HUES6 (cell line): ENCODE results near the gene MCRS1.
A peak's percentile ranks its signal among the peaks of the same experiment; 100 is the strongest.

Experiments used
- H3K27ac ChIP-seq: 2 replicates; pipeline ENCODE4 v1.7.0; 2013; ENCODE audit warnings: low read depth, mild to moderate bottlenecking, low read length, inconsistent platforms
- H3K27me3 ChIP-seq: 2 replicates; pipeline ENCODE4 v1.6.1; 2013; ENCODE audit warnings: low read length; ENCODE audit not compliant: control insufficient read depth, insufficient read depth
- H3K36me3 ChIP-seq: 2 replicates; pipeline ENCODE4 v1.6.1; 2013; ENCODE audit warnings: low read length; ENCODE audit not compliant: control insufficient read depth, insufficient read depth
- H3K4me1 ChIP-seq: 2 replicates; pipeline ENCODE4 v1.6.1; 2013; ENCODE audit warnings: low read length; ENCODE audit not compliant: control insufficient read depth, insufficient read depth
- H3K4me3 ChIP-seq: 2 replicates; pipeline ENCODE4 v1.5.1; 2013; ENCODE audit warnings: low read depth, low read length
- H3K9ac ChIP-seq: one replicate; pipeline ENCODE4 v1.6.1; 2013; ENCODE audit warnings: mild to moderate bottlenecking, low read length
- H3K9me3 ChIP-seq: 2 replicates; pipeline ENCODE4 v1.6.1; 2013; ENCODE audit warnings: low read depth, low read length; ENCODE audit not compliant: control insufficient read depth, insufficient read depth

The MCRS1 gene

GRCh38 chr12:49553512-49554088 is 14.3 kb downstream of the MCRS1 start:
- peaks cover 24% of the 10 kb centered on the region for H3K36me3 ChIP-seq
- no peak overlapping the region for H3K9ac ChIP-seq
- H3K4me3 ChIP-seq: no peak overlapping the region
- peaks cover 9% of the 10 kb centered on the region for H3K4me1 ChIP-seq
- H3K27me3 ChIP-seq: peaks cover 42% of the 10 kb centered on the region
- no peaks in the 10 kb centered on the region for H3K9me3 ChIP-seq
- no peak overlapping the region for H3K27ac ChIP-seq

- Histone ChIP-seq H3K36me3 (peaks cover 19% of the 10 kb centered on the region), H3K27ac (no peak overlapping the region), H3K4me3 (no peak overlapping the region), H3K4me1 (peaks cover 9% of the 10 kb centered on the region), H3K9ac (no peak overlapping the region), H3K27me3 (peaks cover 49% of the 10 kb centered on the region), H3K9me3 (no peaks in the 10 kb centered on the region)
These were observed 15.0 kb downstream of the MCRS1 start for GRCh38 chr12:49552899-49553298.

- no peaks in the 10 kb centered on the region for H3K9me3 ChIP-seq
- no peak overlapping the region for H3K9ac ChIP-seq
- no peak overlapping the region for H3K4me3 ChIP-seq
- peaks cover 54% of the 10 kb centered on the region for H3K27me3 ChIP-seq
- no peak overlapping the region for H3K27ac ChIP-seq
- H3K4me1 ChIP-seq: peaks cover 9% of the 10 kb centered on the region
- H3K36me3 ChIP-seq: peaks cover 16% of the 10 kb centered on the region
These were observed 15.5 kb downstream of the MCRS1 start for GRCh38 chr12:49552425-49552824.

GRCh38 chr12:49552014-49552413 is 15.9 kb downstream of the MCRS1 start:
- Histone ChIP-seq H3K36me3 (peaks cover 12% of the 10 kb centered on the region), H3K27me3 (peaks cover 58% of the 10 kb centered on the region), H3K9me3 (no peaks in the 10 kb centered on the region)

GRCh38 chr12:49550693-49551252 is 17.2 kb downstream of the MCRS1 start:
- Histone ChIP-seq H3K9me3 (no peaks in the 10 kb centered on the region), H3K36me3 (peaks cover under 1% of the 10 kb centered on the region; the same call in 1 of the 2 replicates), H3K27ac (no peak overlapping the region), H3K4me3 (no peak overlapping the region), H3K27me3 (peaks cover 68% of the 10 kb centered on the region), H3K4me1 (peaks cover 9% of the 10 kb centered on the region), H3K9ac (no peak overlapping the region)

More at GRCh38 chr12:49552014-49552413, 15.9 kb downstream of the MCRS1 start:
- Histone ChIP-seq H3K9ac (no peak overlapping the region), H3K4me1 (peaks cover 9% of the 10 kb centered on the region), H3K27ac (no peak overlapping the region), H3K4me3 (no peak overlapping the region)

GRCh38 chr12:49549735-49550692 is 17.9 kb downstream of the MCRS1 start:
- Histone ChIP-seq H3K27ac (no peak overlapping the region), H3K9me3 (no peaks in the 10 kb centered on the region), H3K27me3 (peaks cover 75% of the 10 kb centered on the region), H3K4me1 (peaks cover 9% of the 10 kb centered on the region), H3K9ac (no peak overlapping the region), H3K36me3 (no peaks in the 10 kb centered on the region), H3K4me3 (no peak overlapping the region)

GRCh38 chr12:49548822-49549648 is 18.9 kb downstream of the MCRS1 start:
- peaks cover 85% of the 10 kb centered on the region for H3K27me3 ChIP-seq
- H3K9me3 ChIP-seq: no peaks in the 10 kb centered on the region
- H3K27ac ChIP-seq: no peak overlapping the region
- H3K36me3 ChIP-seq: no peaks in the 10 kb centered on the region
- peaks cover 12% of the 10 kb centered on the region for H3K4me1 ChIP-seq
- peak overlapping the region; percentile 49 for H3K4me3 ChIP-seq
- H3K9ac ChIP-seq: no peak overlapping the region

- peak overlapping the region; percentile 49 for H3K4me3 ChIP-seq
- peaks cover 14% of the 10 kb centered on the region for H3K4me1 ChIP-seq
- H3K27me3 ChIP-seq: peaks cover 91% of the 10 kb centered on the region
- no peak overlapping the region for H3K27ac ChIP-seq
- H3K9me3 ChIP-seq: no peaks in the 10 kb centered on the region
- no peaks in the 10 kb centered on the region for H3K36me3 ChIP-seq
- H3K9ac ChIP-seq: no peak overlapping the region
These were observed 19.5 kb downstream of the MCRS1 start for GRCh38 chr12:49548481-49548821.

- Histone ChIP-seq H3K9me3 (no peaks in the 10 kb centered on the region), H3K9ac (no peak overlapping the region), H3K27me3 (peaks cover 95% of the 10 kb centered on the region), H3K36me3 (no peaks in the 10 kb centered on the region), H3K4me1 (peaks cover 14% of the 10 kb centered on the region), H3K27ac (no peak overlapping the region), H3K4me3 (no peak overlapping the region)
These were observed 20.8 kb downstream of the MCRS1 start for GRCh38 chr12:49547090-49547690.

- H3K9ac ChIP-seq: no peak overlapping the region
- H3K36me3 ChIP-seq: no peaks in the 10 kb centered on the region
- H3K27me3 ChIP-seq: peaks cover 95% of the 10 kb centered on the region
- no peak overlapping the region for H3K27ac ChIP-seq
- H3K9me3 ChIP-seq: no peaks in the 10 kb centered on the region
- no peak overlapping the region for H3K4me3 ChIP-seq
- peaks cover 14% of the 10 kb centered on the region for H3K4me1 ChIP-seq
These were observed 21.5 kb downstream of the MCRS1 start for GRCh38 chr12:49546481-49546880.
